Skin epidermis (tissue), 12 donors: Measurements from ENCODE around the gene ITPKC.
A peak's percentile ranks its signal among the peaks of the same experiment; 100 is the strongest.

ENCODE experiments used
- H3K27ac ChIP-seq, 21 experiments: fragments of 200-600 bp; sonication (generic) in 11 of 21; one replicate each; pipeline ENCODE4 v1.5.0; 2020; ENCODE audit warnings: mild to moderate bottlenecking in 3 of 21, inconsistent platforms in 2 of 21, moderate library complexity in 2 of 21
- H3K4me3 ChIP-seq, 7 experiments: fragments of 200-600 bp; sonication (generic) in 2 of 7; one replicate each; pipeline ENCODE4 v1.5.0; 2020; ENCODE audit warnings: inconsistent platforms in 2 of 7, mild to moderate bottlenecking in 2 of 7, moderate library complexity in 1 of 7

ITPKC gene

GRCh38 chr19:40735013-40735771, 18.3 kb downstream of the ITPKC start:
- H3K4me3 ChIP-seq, result no peak overlapping the region
- H3K27ac ChIP-seq, result peak overlapping the region in 1 of 21 experiments; percentile 23

GRCh38 chr19:40736661-40737060, 19.7 kb downstream of the ITPKC start:
- H3K27ac ChIP-seq, result peak overlapping the region in 3 of 21 experiments; percentile 1 to 44 (median 2)
- no peak overlapping the region for H3K4me3 ChIP-seq

GRCh38 chr19:40737102-40737644, 20.3 kb downstream of the ITPKC start:
- H3K4me3 ChIP-seq, result no peak overlapping the region
- H3K27ac ChIP-seq, result peak overlapping the region in 3 of 21 experiments; percentile 1 to 44 (median 2)

GRCh38 chr19:40739030-40739839, 22.3 kb downstream of the ITPKC start:
- peak overlapping the region in 13 of 21 experiments; percentile 42 to 86 (median 71) for H3K27ac ChIP-seq
- H3K4me3 ChIP-seq, result no peak overlapping the region

GRCh38 chr19:40739871-40740703, 23.2 kb downstream of the ITPKC start:
- Histone ChIP-seq H3K4me3 (peak overlapping the region in 1 of 7 experiments; percentile 25), H3K27ac (peak overlapping the region in 16 of 21 experiments; percentile 18 to 86 (median 69))

GRCh38 chr19:40740747-40741146, 23.8 kb downstream of the ITPKC start:
- H3K27ac ChIP-seq, result peak overlapping the region in 16 of 21 experiments; percentile 4 to 86 (median 70)
- H3K4me3 ChIP-seq, result no peak overlapping the region

- no peak overlapping the region for H3K4me3 ChIP-seq
- H3K27ac ChIP-seq, result peak overlapping the region in 14 of 21 experiments; percentile 13 to 86 (median 66)
These were observed 24.8 kb downstream of the ITPKC start for GRCh38 chr19:40741527-40742390.

GRCh38 chr19:40742477-40742876, 25.6 kb downstream of the ITPKC start:
- Histone ChIP-seq H3K4me3 (no peak overlapping the region), H3K27ac (peak overlapping the region in 1 of 21 experiments; percentile 85)

GRCh38 chr19:40742886-40743285, 26.0 kb downstream of the ITPKC start:
- Histone ChIP-seq H3K27ac (no peak overlapping the region), H3K4me3 (no peak overlapping the region)

- Histone ChIP-seq H3K27ac (no peak overlapping the region), H3K4me3 (no peak overlapping the region)
These were observed 27.0 kb downstream of the ITPKC start for GRCh38 chr19:40743926-40744325.

GRCh38 chr19:40744554-40745401, 27.9 kb downstream of the ITPKC start:
- H3K4me3 ChIP-seq, result no peak overlapping the region
- H3K27ac ChIP-seq, result peak overlapping the region in 1 of 21 experiments; percentile 37

GRCh38 chr19:40745402-40745780, 28.5 kb downstream of the ITPKC start:
- no peak overlapping the region for H3K4me3 ChIP-seq
- peak overlapping the region in 1 of 21 experiments; percentile 37 for H3K27ac ChIP-seq

- Histone ChIP-seq H3K27ac (peak overlapping the region in 1 of 21 experiments; percentile 98), H3K4me3 (no peak overlapping the region)
These were observed 30.6 kb downstream of the ITPKC start for GRCh38 chr19:40747536-40747935.

- H3K4me3 ChIP-seq, result peak within 1 kb of the TSS; percentile 61 to 82 (median 70)
- H3K27ac ChIP-seq, result peak within 1 kb of the TSS; percentile 69 to 98 (median 95)
These were observed 33.4 kb downstream of the ITPKC start, which contains the start of gene ACTMAP for GRCh38 chr19:40750058-40750873. ACTMAP (minus strand) TSS chr19:40750477; CDS start chr19:40749803, 674 bp downstream.

GRCh38 chr19:40750874-40751537, 34.1 kb downstream of the ITPKC start, which contains the start of gene SNRPA:
SNRPA (plus strand) TSS chr19:40751203; CDS start chr19:40751409, 206 bp downstream.
- Histone ChIP-seq H3K4me3 (peak within 1 kb of the TSS; percentile 61 to 82 (median 70)), H3K27ac (peak within 1 kb of the TSS; percentile 69 to 98 (median 95))

- Histone ChIP-seq H3K27ac (peak overlapping the region in 19 of 21 experiments; percentile 76 to 98 (median 91)), H3K4me3 (peak overlapping the region; percentile 61 to 82 (median 70))
These were observed 35.4 kb downstream of the ITPKC start for GRCh38 chr19:40752257-40752781.
